GM12872 (cell line): ENCODE data around the gene DNAJB6.

Experiments
- CTCF ChIP-seq: IDR thresholded peaks from 3 replicates; pipeline ENCODE4 v1.5.1; 2011; ENCODE audit warnings: low read depth, mild to moderate bottlenecking, low read length, moderate library complexity; ENCODE audit not compliant: insufficient read depth

DNAJB6 gene

GRCh38 chr7:157335236-157335635, 1.6 kb upstream of the DNAJB6 start:
- no peak for TF ChIP-seq CTCF

GRCh38 chr7:157335991-157336382, 817 bp upstream of the DNAJB6 start:
- no peak for TF ChIP-seq CTCF

- TF ChIP-seq CTCF, result no peak
These were observed 729 bp downstream of the DNAJB6 start for GRCh38 chr7:157337316-157338149.

GRCh38 chr7:157339777-157340677, 3.2 kb downstream of the DNAJB6 start:
- peak; percentile 78 for TF ChIP-seq CTCF

- TF ChIP-seq CTCF, result no peak
These were observed 10.6 kb downstream of the DNAJB6 start for GRCh38 chr7:157347217-157347904.

- TF ChIP-seq CTCF, result no peak
These were observed 11.7 kb downstream of the DNAJB6 start for GRCh38 chr7:157348548-157348947.

- TF ChIP-seq CTCF, result no peak
These were observed 15.7 kb downstream of the DNAJB6 start for GRCh38 chr7:157352516-157352915.
